HepG2 (cell line): ENCODE results near the gene ACSL1.

Experiments
- MEF2D ChIP-seq: sonication (generic); formaldehyde crosslinking; IDR thresholded peaks from 2 replicates; pipeline ENCODE4 v1.5.1; 2020; ENCODE audit warnings: mild to moderate bottlenecking, missing genetic modification reagents
- NFIC ChIP-seq: IDR thresholded peaks from 2 replicates; pipeline ENCODE4 v1.6.1; 2012; ENCODE audit warnings: mild to moderate bottlenecking, low read length, inconsistent platforms
- ZBTB20 ChIP-seq: sonication (generic); formaldehyde crosslinking; IDR thresholded peaks from 2 replicates; pipeline ENCODE4 v1.8.1; 2023; ENCODE audit warnings: missing genetic modification reagents, low read depth, mild to moderate bottlenecking, borderline replicate concordance
- TF ChIP-seq, protein P1 (sequence below): IDR thresholded peaks from 2 replicates; pipeline ENCODE4 v1.6.1; 2012; ENCODE audit warnings: inconsistent platforms
- TF ChIP-seq, protein P2 (sequence below): sonication (generic); formaldehyde crosslinking; IDR thresholded peaks from 2 replicates; pipeline ENCODE4 v1.5.0; 2020; ENCODE audit warnings: mild to moderate bottlenecking, missing genetic modification reagents, moderate library complexity
- TF ChIP-seq, protein P3 (sequence below): sonication (generic); formaldehyde crosslinking; IDR thresholded peaks from 2 replicates; pipeline ENCODE4 v1.9.0; 2021; ENCODE audit warnings: missing genetic modification reagents, mild to moderate bottlenecking, borderline replicate concordance
- TF ChIP-seq, protein P4 (sequence below), 2 experiments: sonication (generic) in 1 of 2; formaldehyde crosslinking in 1 of 2; IDR thresholded peaks; 2 replicates each; pipeline versions ENCODE4 v1.6.1 to v1.9.0; 2014 to 2022; ENCODE audit warnings: antibody characterized with exemption in 1 of 2, borderline replicate concordance in 1 of 2, inconsistent platforms in 1 of 2, low read depth in 1 of 2, missing genetic modification reagents in 1 of 2
- TF ChIP-seq, protein P5 (sequence below): sonication (generic); formaldehyde crosslinking; IDR thresholded peaks from 2 replicates; pipeline ENCODE4 v1.4.0; 2020; ENCODE audit warnings: missing genetic modification reagents

DNA sequence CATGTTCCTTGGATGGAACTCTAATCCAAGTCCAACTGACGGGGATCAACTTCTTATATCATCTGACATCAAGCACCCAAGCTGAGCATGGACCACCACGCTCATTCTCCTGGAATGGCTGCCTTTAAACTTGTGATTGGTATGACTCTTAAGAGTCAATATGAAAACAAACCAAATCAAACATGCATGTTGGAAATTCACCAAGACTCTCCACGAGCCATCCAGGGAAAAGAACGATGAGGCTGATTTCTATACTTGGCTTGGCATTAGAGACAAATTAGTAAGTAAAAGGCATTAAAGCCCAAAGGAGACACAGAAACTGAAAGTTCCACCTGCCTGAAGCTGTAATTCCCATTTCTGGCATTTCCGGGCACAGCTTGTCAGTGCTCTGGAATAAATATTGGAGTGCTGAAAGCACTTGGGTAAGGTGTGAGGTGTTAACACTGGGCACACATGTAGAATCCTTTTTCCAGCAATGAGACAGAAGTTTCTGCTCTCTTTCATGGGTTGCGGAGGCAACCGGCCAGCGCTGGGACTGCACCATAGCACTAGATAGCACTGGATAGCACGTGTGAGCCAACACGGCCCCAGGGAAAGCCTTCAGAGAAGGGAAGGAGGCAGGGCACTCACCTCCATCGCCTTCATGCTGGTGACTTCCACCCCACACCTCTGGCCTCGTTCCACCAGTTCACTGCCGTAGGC is 49.8 kb downstream of the ACSL1 start:
- TF ChIP-seq, protein P1, sequence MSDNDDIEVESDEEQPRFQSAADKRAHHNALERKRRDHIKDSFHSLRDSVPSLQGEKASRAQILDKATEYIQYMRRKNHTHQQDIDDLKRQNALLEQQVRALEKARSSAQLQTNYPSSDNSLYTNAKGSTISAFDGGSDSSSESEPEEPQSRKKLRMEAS: no peak
- TF ChIP-seq NFIC (no peak), MEF2D (CRISPR knock-in tag) (no peak), ZBTB20 (CRISPR knock-in tag) (no peak)
- TF ChIP-seq, protein P2, sequence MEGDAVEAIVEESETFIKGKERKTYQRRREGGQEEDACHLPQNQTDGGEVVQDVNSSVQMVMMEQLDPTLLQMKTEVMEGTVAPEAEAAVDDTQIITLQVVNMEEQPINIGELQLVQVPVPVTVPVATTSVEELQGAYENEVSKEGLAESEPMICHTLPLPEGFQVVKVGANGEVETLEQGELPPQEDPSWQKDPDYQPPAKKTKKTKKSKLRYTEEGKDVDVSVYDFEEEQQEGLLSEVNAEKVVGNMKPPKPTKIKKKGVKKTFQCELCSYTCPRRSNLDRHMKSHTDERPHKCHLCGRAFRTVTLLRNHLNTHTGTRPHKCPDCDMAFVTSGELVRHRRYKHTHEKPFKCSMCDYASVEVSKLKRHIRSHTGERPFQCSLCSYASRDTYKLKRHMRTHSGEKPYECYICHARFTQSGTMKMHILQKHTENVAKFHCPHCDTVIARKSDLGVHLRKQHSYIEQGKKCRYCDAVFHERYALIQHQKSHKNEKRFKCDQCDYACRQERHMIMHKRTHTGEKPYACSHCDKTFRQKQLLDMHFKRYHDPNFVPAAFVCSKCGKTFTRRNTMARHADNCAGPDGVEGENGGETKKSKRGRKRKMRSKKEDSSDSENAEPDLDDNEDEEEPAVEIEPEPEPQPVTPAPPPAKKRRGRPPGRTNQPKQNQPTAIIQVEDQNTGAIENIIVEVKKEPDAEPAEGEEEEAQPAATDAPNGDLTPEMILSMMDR (CRISPR knock-in tag): no peak
- TF ChIP-seq, protein P3, sequence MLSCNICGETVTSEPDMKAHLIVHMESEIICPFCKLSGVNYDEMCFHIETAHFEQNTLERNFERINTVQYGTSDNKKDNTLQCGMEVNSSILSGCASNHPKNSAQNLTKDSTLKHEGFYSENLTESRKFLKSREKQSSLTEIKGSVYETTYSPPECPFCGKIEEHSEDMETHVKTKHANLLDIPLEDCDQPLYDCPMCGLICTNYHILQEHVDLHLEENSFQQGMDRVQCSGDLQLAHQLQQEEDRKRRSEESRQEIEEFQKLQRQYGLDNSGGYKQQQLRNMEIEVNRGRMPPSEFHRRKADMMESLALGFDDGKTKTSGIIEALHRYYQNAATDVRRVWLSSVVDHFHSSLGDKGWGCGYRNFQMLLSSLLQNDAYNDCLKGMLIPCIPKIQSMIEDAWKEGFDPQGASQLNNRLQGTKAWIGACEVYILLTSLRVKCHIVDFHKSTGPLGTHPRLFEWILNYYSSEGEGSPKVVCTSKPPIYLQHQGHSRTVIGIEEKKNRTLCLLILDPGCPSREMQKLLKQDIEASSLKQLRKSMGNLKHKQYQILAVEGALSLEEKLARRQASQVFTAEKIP (CRISPR knock-in tag): no peak
- TF ChIP-seq, protein P4, sequence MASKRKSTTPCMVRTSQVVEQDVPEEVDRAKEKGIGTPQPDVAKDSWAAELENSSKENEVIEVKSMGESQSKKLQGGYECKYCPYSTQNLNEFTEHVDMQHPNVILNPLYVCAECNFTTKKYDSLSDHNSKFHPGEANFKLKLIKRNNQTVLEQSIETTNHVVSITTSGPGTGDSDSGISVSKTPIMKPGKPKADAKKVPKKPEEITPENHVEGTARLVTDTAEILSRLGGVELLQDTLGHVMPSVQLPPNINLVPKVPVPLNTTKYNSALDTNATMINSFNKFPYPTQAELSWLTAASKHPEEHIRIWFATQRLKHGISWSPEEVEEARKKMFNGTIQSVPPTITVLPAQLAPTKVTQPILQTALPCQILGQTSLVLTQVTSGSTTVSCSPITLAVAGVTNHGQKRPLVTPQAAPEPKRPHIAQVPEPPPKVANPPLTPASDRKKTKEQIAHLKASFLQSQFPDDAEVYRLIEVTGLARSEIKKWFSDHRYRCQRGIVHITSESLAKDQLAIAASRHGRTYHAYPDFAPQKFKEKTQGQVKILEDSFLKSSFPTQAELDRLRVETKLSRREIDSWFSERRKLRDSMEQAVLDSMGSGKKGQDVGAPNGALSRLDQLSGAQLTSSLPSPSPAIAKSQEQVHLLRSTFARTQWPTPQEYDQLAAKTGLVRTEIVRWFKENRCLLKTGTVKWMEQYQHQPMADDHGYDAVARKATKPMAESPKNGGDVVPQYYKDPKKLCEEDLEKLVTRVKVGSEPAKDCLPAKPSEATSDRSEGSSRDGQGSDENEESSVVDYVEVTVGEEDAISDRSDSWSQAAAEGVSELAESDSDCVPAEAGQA (IDR thresholded peaks at IDR 0.05; ENCODE audit: low read depth): no peak
- TF ChIP-seq, protein P4 (CRISPR knock-in tag; IDR thresholded peaks at IDR 0.05; ENCODE audit: borderline replicate concordance): no peak
- TF ChIP-seq, protein P5, sequence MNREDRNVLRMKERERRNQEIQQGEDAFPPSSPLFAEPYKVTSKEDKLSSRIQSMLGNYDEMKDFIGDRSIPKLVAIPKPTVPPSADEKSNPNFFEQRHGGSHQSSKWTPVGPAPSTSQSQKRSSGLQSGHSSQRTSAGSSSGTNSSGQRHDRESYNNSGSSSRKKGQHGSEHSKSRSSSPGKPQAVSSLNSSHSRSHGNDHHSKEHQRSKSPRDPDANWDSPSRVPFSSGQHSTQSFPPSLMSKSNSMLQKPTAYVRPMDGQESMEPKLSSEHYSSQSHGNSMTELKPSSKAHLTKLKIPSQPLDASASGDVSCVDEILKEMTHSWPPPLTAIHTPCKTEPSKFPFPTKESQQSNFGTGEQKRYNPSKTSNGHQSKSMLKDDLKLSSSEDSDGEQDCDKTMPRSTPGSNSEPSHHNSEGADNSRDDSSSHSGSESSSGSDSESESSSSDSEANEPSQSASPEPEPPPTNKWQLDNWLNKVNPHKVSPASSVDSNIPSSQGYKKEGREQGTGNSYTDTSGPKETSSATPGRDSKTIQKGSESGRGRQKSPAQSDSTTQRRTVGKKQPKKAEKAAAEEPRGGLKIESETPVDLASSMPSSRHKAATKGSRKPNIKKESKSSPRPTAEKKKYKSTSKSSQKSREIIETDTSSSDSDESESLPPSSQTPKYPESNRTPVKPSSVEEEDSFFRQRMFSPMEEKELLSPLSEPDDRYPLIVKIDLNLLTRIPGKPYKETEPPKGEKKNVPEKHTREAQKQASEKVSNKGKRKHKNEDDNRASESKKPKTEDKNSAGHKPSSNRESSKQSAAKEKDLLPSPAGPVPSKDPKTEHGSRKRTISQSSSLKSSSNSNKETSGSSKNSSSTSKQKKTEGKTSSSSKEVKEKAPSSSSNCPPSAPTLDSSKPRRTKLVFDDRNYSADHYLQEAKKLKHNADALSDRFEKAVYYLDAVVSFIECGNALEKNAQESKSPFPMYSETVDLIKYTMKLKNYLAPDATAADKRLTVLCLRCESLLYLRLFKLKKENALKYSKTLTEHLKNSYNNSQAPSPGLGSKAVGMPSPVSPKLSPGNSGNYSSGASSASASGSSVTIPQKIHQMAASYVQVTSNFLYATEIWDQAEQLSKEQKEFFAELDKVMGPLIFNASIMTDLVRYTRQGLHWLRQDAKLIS: no peak
